Measurements from ENCODE around the gene KCNH2.

The KCNH2 gene

GRCh38 chr7:150947761-150948651, 30.1 kb downstream of the KCNH2 start:
- DNase-seq (ENCODE audit: low read depth), result no peak

- DNase-seq (ENCODE audit: low read depth), result no peak
These were observed 30.8 kb downstream of the KCNH2 start for GRCh38 chr7:150947241-150947745.

- DNase-seq (ENCODE audit: low read depth), result no peak
These were observed 31.5 kb downstream of the KCNH2 start for GRCh38 chr7:150946421-150947240.

GRCh38 chr7:150945853-150946420, 32.2 kb downstream of the KCNH2 start:
- DNase-seq (ENCODE audit: low read depth), result no peak

- no peak for DNase-seq (ENCODE audit: low read depth)
These were observed 32.8 kb downstream of the KCNH2 start for GRCh38 chr7:150945171-150945852.

- DNase-seq (ENCODE audit: low read depth), result no peak
These were observed 33.8 kb downstream of the KCNH2 start for GRCh38 chr7:150944066-150945042.

GRCh38 chr7:150943453-150943814, 34.7 kb downstream of the KCNH2 start:
- DNase-seq (ENCODE audit: low read depth), result no peak

- DNase-seq (ENCODE audit: low read depth), result no peak
These were observed 35.3 kb downstream of the KCNH2 start for GRCh38 chr7:150942591-150943452.

GRCh38 chr7:150942001-150942590, 36.0 kb downstream of the KCNH2 start:
- no peak for DNase-seq (ENCODE audit: low read depth)

- DNase-seq (ENCODE audit: low read depth), result no peak
These were observed 36.6 kb downstream of the KCNH2 start for GRCh38 chr7:150941351-150942000.

- DNase-seq (ENCODE audit: low read depth), result no peak
These were observed 37.6 kb downstream of the KCNH2 start for GRCh38 chr7:150940431-150941102.

GRCh38 chr7:150939466-150939865, 38.7 kb downstream of the KCNH2 start:
- DNase-seq (ENCODE audit: low read depth), result no peak

- DNase-seq (ENCODE audit: low read depth), result no peak
These were observed 39.1 kb downstream of the KCNH2 start for GRCh38 chr7:150939052-150939451.

GRCh38 chr7:150938566-150938965, 39.6 kb downstream of the KCNH2 start:
- DNase-seq (ENCODE audit: low read depth), result no peak

- no peak for DNase-seq (ENCODE audit: low read depth)
These were observed 40.1 kb downstream of the KCNH2 start for GRCh38 chr7:150937848-150938561.

- DNase-seq (ENCODE audit: low read depth), result no peak
These were observed 42.1 kb downstream of the KCNH2 start for GRCh38 chr7:150936018-150936417.

- DNase-seq (ENCODE audit: low read depth), result no peak
These were observed 43.0 kb downstream of the KCNH2 start for GRCh38 chr7:150935149-150935548.

All from HS-27A (cell line).